ENCODE data around the gene TRIO.

- TF ChIP-seq, protein P1, sequence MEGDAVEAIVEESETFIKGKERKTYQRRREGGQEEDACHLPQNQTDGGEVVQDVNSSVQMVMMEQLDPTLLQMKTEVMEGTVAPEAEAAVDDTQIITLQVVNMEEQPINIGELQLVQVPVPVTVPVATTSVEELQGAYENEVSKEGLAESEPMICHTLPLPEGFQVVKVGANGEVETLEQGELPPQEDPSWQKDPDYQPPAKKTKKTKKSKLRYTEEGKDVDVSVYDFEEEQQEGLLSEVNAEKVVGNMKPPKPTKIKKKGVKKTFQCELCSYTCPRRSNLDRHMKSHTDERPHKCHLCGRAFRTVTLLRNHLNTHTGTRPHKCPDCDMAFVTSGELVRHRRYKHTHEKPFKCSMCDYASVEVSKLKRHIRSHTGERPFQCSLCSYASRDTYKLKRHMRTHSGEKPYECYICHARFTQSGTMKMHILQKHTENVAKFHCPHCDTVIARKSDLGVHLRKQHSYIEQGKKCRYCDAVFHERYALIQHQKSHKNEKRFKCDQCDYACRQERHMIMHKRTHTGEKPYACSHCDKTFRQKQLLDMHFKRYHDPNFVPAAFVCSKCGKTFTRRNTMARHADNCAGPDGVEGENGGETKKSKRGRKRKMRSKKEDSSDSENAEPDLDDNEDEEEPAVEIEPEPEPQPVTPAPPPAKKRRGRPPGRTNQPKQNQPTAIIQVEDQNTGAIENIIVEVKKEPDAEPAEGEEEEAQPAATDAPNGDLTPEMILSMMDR (IDR thresholded peaks at IDR 0.05), result no peak
- TF ChIP-seq POLR2A (IDR thresholded peaks at IDR 0.05), result no peak
Measured at GRCh38 chr5:14213813-14214585, 70.9 kb downstream of the TRIO start.
